Measurements from ENCODE around the gene RDX.

The RDX gene

DNA sequence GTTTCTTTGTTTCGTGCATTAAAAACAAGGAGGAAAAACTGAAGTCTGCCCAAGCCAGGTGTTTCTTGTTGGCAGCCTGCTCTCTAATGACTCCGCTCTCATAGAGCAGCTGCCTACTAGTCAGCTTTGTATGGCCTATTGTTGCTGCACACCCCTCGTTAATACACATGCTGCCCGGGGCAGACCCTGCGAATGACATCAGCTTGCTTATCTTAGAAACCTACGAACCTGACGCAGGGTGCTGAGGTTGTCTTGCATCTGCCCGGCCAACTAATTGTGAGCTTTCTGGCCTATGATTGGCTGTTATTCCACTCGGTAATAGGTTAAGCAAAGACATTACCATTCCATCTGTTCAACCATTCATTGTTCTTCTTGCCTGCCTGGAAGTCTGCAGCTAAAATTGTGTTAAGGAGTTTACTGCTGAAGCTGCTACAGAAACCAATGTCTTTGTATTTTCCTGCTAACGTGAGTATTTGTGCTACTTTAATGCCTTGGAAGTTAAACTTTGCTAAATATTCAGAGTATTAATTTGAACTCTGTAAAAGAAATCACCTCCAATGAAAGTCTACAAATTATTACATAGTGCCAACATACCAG is 165.7 kb downstream of the RDX start:
- no peak for DNase-seq (ENCODE audit: low spot score)

DNA sequence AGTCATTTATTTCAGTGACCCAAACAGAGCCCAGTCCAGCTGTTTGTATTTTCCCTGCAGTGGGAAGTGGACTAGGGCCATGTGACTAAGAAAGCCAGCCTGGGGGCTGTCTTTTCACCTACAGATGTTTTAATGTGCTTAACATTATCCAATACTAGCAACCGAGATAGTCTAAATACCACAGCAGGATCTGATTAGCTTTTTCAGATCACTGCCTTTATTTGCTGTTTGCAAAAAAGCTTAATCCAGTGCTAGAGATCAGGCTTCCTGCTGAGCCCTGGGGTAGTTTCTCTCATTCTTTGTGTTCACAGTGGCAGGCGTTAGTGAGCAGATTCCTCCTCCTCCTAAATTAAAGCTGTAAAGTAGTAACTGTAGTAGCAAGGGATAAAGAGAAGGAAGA is 168.3 kb downstream of the RDX start:
- no peak for DNase-seq (ENCODE audit: low spot score)

DNA sequence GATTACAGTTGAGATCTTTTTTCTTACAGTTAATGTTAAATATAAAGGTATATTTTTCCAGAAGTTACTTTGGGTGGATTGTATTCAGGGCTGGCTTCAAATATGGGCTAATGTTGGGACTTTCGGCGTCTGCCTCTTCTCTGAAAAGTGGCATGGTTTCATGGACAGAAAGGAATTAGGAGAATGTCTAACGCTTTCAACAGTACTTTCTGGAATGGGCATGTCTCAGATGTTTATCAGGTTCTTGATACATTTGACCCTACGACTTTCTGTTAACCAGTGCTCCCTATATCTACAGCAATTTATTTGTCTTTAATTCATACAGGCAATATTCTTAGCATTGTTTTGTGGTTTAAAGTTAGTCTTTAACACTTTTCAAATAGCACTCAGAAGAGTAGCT is 169.5 kb downstream of the RDX start:
- no peak for DNase-seq (ENCODE audit: low spot score)

DNA sequence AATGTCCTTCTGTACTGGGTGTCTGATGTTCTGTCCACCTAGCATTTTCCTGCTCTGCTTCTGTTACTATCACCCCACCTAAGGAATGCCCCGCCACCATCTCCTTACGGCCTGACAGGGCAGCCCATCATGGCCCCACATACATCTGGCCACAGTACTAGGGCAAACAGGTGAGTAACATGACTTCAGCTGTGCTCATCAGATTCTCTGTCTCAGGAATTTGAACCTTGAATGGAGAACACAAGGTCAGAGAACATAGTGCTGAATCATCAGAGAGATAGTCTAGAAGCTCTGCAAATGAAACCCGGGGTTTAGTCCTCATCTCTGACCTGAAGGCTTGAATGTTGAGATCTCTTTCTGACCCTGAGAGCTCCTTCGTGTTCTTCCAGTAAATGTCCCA is 170.8 kb downstream of the RDX start:
- DNase-seq (ENCODE audit: low spot score): no peak
